GM12878 (cell line): ENCODE data around the gene RHOF. TPM values are rescaled to one million over a fixed set of nuclear protein-coding genes. Genes with fewer than 3 reads are reported as not detected.

Experiments
- ATAC-seq: fragments of 200-7000 bp; cut with Tn5 transposase; 3 replicates; pipeline ENCODE4 v1.9.1; 2020; ENCODE audit warnings: mild to moderate bottlenecking, moderate library complexity
- BruUV-seq: library from RNA; stranded (reverse); fragments of 400-500 nt; replicated peaks from 2 replicates; lab custom pipeline; 2021; lab: Mats Ljungman, UMichigan
- CTCF ChIA-PET: fragments of 300-600 bp; sonication (Branson Sonifier 250); formaldehyde crosslinking; extraction: SDS; loops from one replicate; lab custom pipeline; 2021; ENCODE audit warnings: inconsistent platforms; lab: Yijun Ruan, JAX
- POLR2A ChIA-PET: fragments of 350-600 bp; formaldehyde crosslinking; extraction: SDS; loops from one replicate; lab custom pipeline; 2021; ENCODE audit warnings: inconsistent platforms; lab: Charles Lee
- RAD21 ChIA-PET: fragments of 300-600 bp; sonication (Branson Sonifier 250); formaldehyde crosslinking; loops from one replicate; lab custom pipeline; 2023; ENCODE audit warnings: antibody characterized with exemption; ENCODE audit not compliant: unreplicated experiment; lab: Charles Lee
- SMC1A ChIA-PET: fragments of 300-600 bp; sonication (Branson Sonifier 250); formaldehyde crosslinking; loops from one replicate; lab custom pipeline; 2023; ENCODE audit not compliant: unreplicated experiment, uncharacterized antibody; lab: Charles Lee
- DNase-seq: peaks from one replicate; pipeline ENCODE4 v3.0.0-alpha.2; 2011; ENCODE audit warnings: low read depth, low spot score
- FAIRE-seq: peaks from 3 replicates; lab custom pipeline; 2011; peaks lifted over from hg19 to GRCh38; lab: Jason Lieb, UNC
- H2AFZ ChIP-seq: 2 replicates; pipeline ENCODE4 v1.6.0; 2011; ENCODE audit warnings: low read depth, low read length, control low read depth; ENCODE audit not compliant: control insufficient read depth
- H3K27ac ChIP-seq: 2 replicates; pipeline ENCODE4 v1.5.1; 2011; ENCODE audit warnings: control low read depth; ENCODE audit not compliant: control insufficient read depth, insufficient read depth
- H3K27me3 ChIP-seq, 2 experiments: replicated peaks in 1 of 2; 2 replicates each; pipeline versions ENCODE4 v1.6.0 to v1.6.1; 2011; ENCODE audit warnings: low read length in 1 of 2; ENCODE audit not compliant: control insufficient read depth in 2 of 2, insufficient read depth in 2 of 2
- H3K36me3 ChIP-seq, 2 experiments: 2 replicates each; pipeline ENCODE4 v1.5.1; 2011; ENCODE audit warnings: low read length in 1 of 2; ENCODE audit not compliant: control insufficient read depth in 2 of 2, insufficient read depth in 2 of 2
- H3K4me1 ChIP-seq: 2 replicates; pipeline ENCODE4 v1.6.1; 2011; ENCODE audit warnings: mild to moderate bottlenecking, low read length, moderate library complexity, mixed read lengths; ENCODE audit not compliant: control insufficient read depth, insufficient read depth
- H3K4me2 ChIP-seq: 2 replicates; pipeline ENCODE4 v1.6.0; 2011; ENCODE audit warnings: control low read depth; ENCODE audit not compliant: control insufficient read depth, insufficient read depth
- H3K4me3 ChIP-seq: fragments of 200-600 bp; sonication (generic); 2 replicates; pipeline ENCODE4 v1.5.1; 2016
- H3K79me2 ChIP-seq: 2 replicates; pipeline ENCODE4 v1.6.0; 2011; ENCODE audit warnings: low read length; ENCODE audit not compliant: control insufficient read depth, insufficient read depth
- H3K9ac ChIP-seq: 2 replicates; pipeline ENCODE4 v1.8.0; 2011; ENCODE audit warnings: low read length, control low read depth, mixed read lengths; ENCODE audit not compliant: control insufficient read depth, insufficient read depth
- H3K9me3 ChIP-seq: replicated peaks from 3 replicates; pipeline ENCODE4 v1.5.1; 2011; ENCODE audit warnings: mild to moderate bottlenecking, low read length; ENCODE audit not compliant: control insufficient read depth, insufficient read depth
- H4K20me1 ChIP-seq: 2 replicates; pipeline ENCODE4 v1.6.0; 2011; ENCODE audit not compliant: control insufficient read depth, insufficient read depth
- CHD1 ChIP-seq: IDR thresholded peaks from 2 replicates; pipeline ENCODE4 v1.6.1; 2012; ENCODE audit warnings: low read depth, low read length, improper control_type of control experiment
- NFYB ChIP-seq: IDR thresholded peaks from 2 replicates; pipeline ENCODE4 v1.6.1; 2011; ENCODE audit warnings: low read depth, mild to moderate bottlenecking, low read length, improper control_type of control experiment, moderate library complexity; ENCODE audit not compliant: insufficient read depth
- POLR2A ChIP-seq: IDR thresholded peaks from 2 replicates; pipeline ENCODE4 v1.6.1; 2011; ENCODE audit warnings: low read depth, mild to moderate bottlenecking, low read length
- POLR2AphosphoS2 ChIP-seq: IDR thresholded peaks from 2 replicates; pipeline ENCODE4 v1.6.1; 2011; ENCODE audit warnings: low read depth, mild to moderate bottlenecking, low read length, improper control_type of control experiment, moderate library complexity
- POLR2AphosphoS5 ChIP-seq: IDR thresholded peaks from 2 replicates; pipeline ENCODE4 v1.6.1; 2011; ENCODE audit warnings: mild to moderate bottlenecking, low read length, inconsistent platforms
- POU2F2 ChIP-seq: IDR thresholded peaks from 3 replicates; pipeline ENCODE4 v1.6.1; 2011; ENCODE audit warnings: low read depth, mild to moderate bottlenecking, low read length, borderline replicate concordance
- WGBS: methylation state at CpG from one replicate; pipeline ENCODE4 v1.1.6; 2016; ENCODE audit warnings: low lambda C conversion rate; ENCODE audit not compliant: insufficient replicate concordance, insufficient coverage; ENCODE audit errors: missing lambda C conversion rate; 5-methylcytosine and 5-hydroxymethylcytosine counted together
- in situ Hi-C: fragments of 300-500 bp; cut with MboI; formaldehyde crosslinking; loops from 9 replicates; pipeline ENCODE4 v1.14.3; 2018; ENCODE audit warnings: mixed read lengths
- intact Hi-C: fragments of 100-400 bp; cut with micrococcal nuclease; formaldehyde crosslinking; loops from one replicate; pipeline ENCODE4 v1.14.2; 2022; ENCODE audit not compliant: unreplicated experiment
- polyA plus RNA-seq, 11 experiments: library from polyadenylated mRNA; depleted of rRNA in 4 of 11; unstranded in 6 of 11; stranded (reverse) in 5 of 11; fragments of >200 nt; fragmentation: Nextera tagmentation in 4 of 11; fragmentation: Illumina TruSeq in 1 of 11; extraction: Ambion mirVana in 4 of 11; extraction: Trizol in 1 of 11; gene quantifications; 1 replicate in 1 of 11; 2 replicates in 10 of 11; pipeline versions ENCODE4 v1.2.1 to v1.2.3, GENCODE V29; 2011 to 2016; ENCODE audit warnings: inconsistent platforms in 2 of 11, missing spikeins in 2 of 11, low read depth in 1 of 11
- total RNA-seq, 4 experiments: library from RNA; depleted of rRNA in 3 of 4; stranded (reverse); fragments of >200 nt in 3 of 4; fragmentation: Illumina TruSeq in 1 of 4; extraction: Trizol in 1 of 4; gene quantifications; 2 replicates each; pipeline versions ENCODE4 v1.2.1 to v1.2.3, GENCODE V29; 2013 to 2021

The RHOF gene
- total and polyA plus RNA-seq, 10 of the 15 experiments (the other 5 are each of a cell fraction or from before 2014, with no cell fraction given), result 6.1 to 78.7 (median 39.7) TPM

DNA sequence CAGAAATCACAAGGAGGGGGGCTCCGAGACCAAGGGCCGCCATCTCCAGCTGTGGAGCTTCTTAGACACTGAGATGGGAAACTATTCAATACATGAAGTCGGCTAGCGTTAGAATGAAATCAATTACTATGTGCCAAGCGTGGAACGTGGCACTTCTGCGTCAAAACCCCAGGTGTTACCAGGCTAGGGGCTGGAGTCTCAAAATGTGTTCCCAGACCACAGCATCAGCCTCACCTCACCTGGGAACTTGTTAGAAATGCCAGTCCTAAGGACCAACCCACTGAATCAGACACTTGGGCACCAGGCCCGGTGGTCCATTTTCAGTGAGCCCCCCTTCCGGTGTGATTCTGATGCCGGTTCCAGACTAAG is 5.3 kb upstream of the RHOF start:
- Histone ChIP-seq H3K36me3 (peaks cover 10 to 15% of the 10 kb centered on the region in 2 experiments; a peak in 3 of 4 replicates), H2AFZ (no peak overlapping the region), H3K27me3 (no peaks in the 10 kb centered on the region), H4K20me1 (no peaks in the 10 kb centered on the region; the same call in 1 of the 2 replicates), H3K4me3 (peak overlapping the region; percentile 58), H3K9ac (peak overlapping the region; percentile 51; the same call in 1 of the 2 replicates), H3K4me2 (peak overlapping the region; percentile 76), H3K27ac (peak overlapping the region; percentile 35), H3K9me3 (no peaks in the 10 kb centered on the region), H3K4me1 (peaks cover 21% of the 10 kb centered on the region), H3K79me2 (peaks cover 50% of the 10 kb centered on the region)
- TF ChIP-seq CHD1 (no peak), POU2F2 (0 out of 3 replicates have a peak, but pooled peaks have one; percentile 10)
- FAIRE-seq (no peak), DNase-seq (no peak), ATAC-seq (no peak)
- ChIA-PET CTCF (interaction anchor here (0.6 to 16.2 kb wide), 8 partner anchors 9 to 170 kb away, joined by 3 to 565 read pairs (median 4); partner anchors contain the start of genes CFAP251, PSMD9 and SETD1B), RAD21 (interaction anchor here (0.6 to 11.7 kb wide), 4 partner anchors 9 to 310 kb away, joined by 3 to 395 read pairs (median 3); partner anchors contain the start of gene SETD1B), SMC1A (interaction anchor here (1.3 to 10.5 kb wide), 3 partner anchors 8 to 89 kb away, joined by 6 to 226 read pairs (median 7); partner anchors contain the start of genes PSMD9 and SETD1B), POLR2A (interaction anchor here (0.5 to 6.2 kb wide), 3 partner anchors 8 to 727 kb away, joined by 3 to 48 read pairs (median 6); no protein-coding TSS in a partner anchor)
- WGBS, result 87% methylated on average over 10 of the region's 10 CpGs
- intact Hi-C loops (no loop called here), in situ Hi-C loops (loop anchor here (5.0 kb wide), 1 partner anchor 89 kb away; the partner anchor contains the start of gene PSMD9)
- no TSS peak for BruUV-seq

DNA sequence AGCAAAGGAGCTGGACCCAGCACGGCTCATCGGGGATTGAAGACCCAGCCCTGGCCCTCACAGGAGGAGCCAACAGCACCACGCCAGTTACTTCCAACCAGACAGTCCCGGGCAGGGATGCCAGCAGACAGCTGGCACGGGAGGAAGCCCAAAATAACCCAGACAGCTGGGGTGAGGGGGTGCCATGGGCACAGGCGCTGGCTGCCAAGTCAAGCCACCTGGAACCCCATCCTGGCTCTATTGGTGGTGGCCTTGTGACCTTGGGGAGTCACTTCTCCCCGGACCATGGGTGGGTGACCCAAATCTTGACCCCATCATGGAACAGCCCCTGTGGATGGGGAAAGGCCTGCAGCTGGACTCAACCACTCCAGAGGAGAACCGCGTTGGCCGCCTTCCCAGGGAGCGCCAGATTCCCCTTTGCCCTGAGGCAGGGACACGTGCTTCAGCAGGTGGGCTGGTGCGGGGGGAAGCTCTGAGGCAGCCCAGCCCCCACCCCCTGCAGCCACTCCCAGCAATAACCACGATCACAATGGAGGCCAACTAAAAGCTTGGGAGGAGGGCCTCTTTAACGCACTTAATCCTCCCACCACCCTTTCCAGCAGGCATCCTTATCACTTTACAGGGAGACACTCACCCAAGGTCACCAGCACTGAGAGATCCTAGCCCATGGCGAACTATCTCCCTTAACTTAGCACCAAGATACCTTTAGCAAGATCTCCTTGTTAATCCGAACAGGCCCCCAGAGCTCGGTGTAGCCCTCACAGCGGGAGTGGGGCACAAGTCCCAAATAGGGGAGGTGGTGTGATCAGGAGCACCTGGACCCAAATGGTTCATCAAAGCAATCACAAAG is 4.7 kb upstream of the RHOF start:
- Histone ChIP-seq H3K27ac (no peak overlapping the region; the same call in 1 of the 2 replicates), H3K79me2 (peaks cover 53% of the 10 kb centered on the region), H4K20me1 (no peaks in the 10 kb centered on the region; the same call in 1 of the 2 replicates), H3K36me3 (peaks cover 10 to 15% of the 10 kb centered on the region in 2 experiments; a peak in 3 of 4 replicates), H2AFZ (no peak overlapping the region), H3K27me3 (no peaks in the 10 kb centered on the region), H3K4me1 (peaks cover 21% of the 10 kb centered on the region), H3K4me3 (no peak overlapping the region; the same call in 1 of the 2 replicates), H3K9me3 (no peaks in the 10 kb centered on the region), H3K4me2 (peak overlapping the region; percentile 76; the same call in 1 of the 2 replicates), H3K9ac (no peak overlapping the region)
- RAD21 ChIA-PET, result interaction anchor here (0.6 to 11.7 kb wide), 4 partner anchors 9 to 311 kb away, joined by 3 to 395 read pairs (median 3); partner anchors contain the start of gene SETD1B
- CTCF ChIA-PET, result interaction anchor here (0.6 to 16.2 kb wide), 9 partner anchors 8 to 170 kb away, joined by 3 to 565 read pairs (median 4); partner anchors contain the start of genes CFAP251, PSMD9 and SETD1B
- DNase-seq, result no peak
- TF ChIP-seq POLR2A (peak; percentile 37; the same call in 1 of the 2 replicates), POLR2AphosphoS5 (peak; percentile 30), POLR2AphosphoS2 (no peak), NFYB (no peak)
- intact Hi-C loops (no loop called here), in situ Hi-C loops (loop anchor here (5.0 kb wide), 1 partner anchor 89 kb away; the partner anchor contains the start of gene PSMD9)
- 73% methylated on average over 19 of the region's 19 CpGs for WGBS
- SMC1A ChIA-PET, result interaction anchor here (1.3 to 10.5 kb wide), 3 partner anchors 9 to 90 kb away, joined by 6 to 226 read pairs (median 7); partner anchors contain the start of genes PSMD9 and SETD1B
- ATAC-seq, result no peak
- POLR2A ChIA-PET, result interaction anchor here (0.5 to 6.2 kb wide), 5 partner anchors 9 to 727 kb away, joined by 3 to 48 read pairs (median 3); no protein-coding TSS in a partner anchor
- no peak for FAIRE-seq
- no TSS peak for BruUV-seq
